ENCODE results near the gene TBC1D22B. TPM values are rescaled to one million over a fixed set of nuclear protein-coding genes. Genes with fewer than 3 reads are reported as not detected.

The TBC1D22B gene
- total and polyA plus RNA-seq, 2 of the 13 experiments (the other 11 are each of a cell fraction or from before 2014, with no cell fraction given), result 9.7 to 12.9 TPM

GRCh38 chr6:37239950-37240713 lies 17.4 kb upstream of the TBC1D22B start (continued):
- TF ChIP-seq TFDP2 (CRISPR knock-in tag; IDR thresholded peaks at IDR 0.05), result no peak
- TF ChIP-seq TEAD3 (CRISPR knock-in tag; optimal IDR thresholded peaks at IDR 0.05; ENCODE audit: borderline replicate concordance), result peak; percentile 19
- no peak for TF ChIP-seq SETDB1 (CRISPR knock-in tag; IDR thresholded peaks at IDR 0.05; ENCODE audit: borderline replicate concordance)
- TF ChIP-seq AGO2 (optimal IDR thresholded peaks at IDR 0.05; ENCODE audit: low read depth, low read length), result no peak
- no peak for TF ChIP-seq ZNF597 (CRISPR knock-in tag; IDR thresholded peaks at IDR 0.05)
- TF ChIP-seq SAP130 (CRISPR knock-in tag; IDR thresholded peaks at IDR 0.05; ENCODE audit: low read depth), result peak; percentile 55; the same call in 1 of the 2 replicates
- TF ChIP-seq ZGPAT (CRISPR knock-in tag; IDR thresholded peaks at IDR 0.05), result peak; percentile 64; the same call in 1 of the 2 replicates
- peak; percentile 30 to 45; a peak in 2 of 4 replicates for TF ChIP-seq NR2F1 (CRISPR knock-in tag; IDR thresholded peaks at IDR 0.05)
- no peak for TF ChIP-seq GATA4 (IDR thresholded peaks at IDR 0.05; ENCODE audit: borderline replicate concordance, low read depth)
- TF ChIP-seq HMG20A (CRISPR knock-in tag; IDR thresholded peaks at IDR 0.05; ENCODE audit: borderline replicate concordance), result peak; percentile 41; the same call in 1 of the 2 replicates
- no peak for TF ChIP-seq TFDP1 (CRISPR knock-in tag; IDR thresholded peaks at IDR 0.05; ENCODE audit: borderline replicate concordance)
- TF ChIP-seq RERE (CRISPR knock-in tag; IDR thresholded peaks at IDR 0.05; ENCODE audit: low read depth), result no peak
- peak; percentile 25; the same call in 1 of the 2 replicates for TF ChIP-seq ZFY (CRISPR knock-in tag; IDR thresholded peaks at IDR 0.05)
- TF ChIP-seq ATF7-NPFF (CRISPR knock-in tag; IDR thresholded peaks at IDR 0.05; ENCODE audit: low read depth), result no peak
- peak; percentile 52; the same call in 1 of the 2 replicates for TF ChIP-seq ETV5 (CRISPR knock-in tag; IDR thresholded peaks at IDR 0.05; ENCODE audit: borderline replicate concordance)
- peak; percentile 33; the same call in 1 of the 2 replicates for TF ChIP-seq MED1 (CRISPR knock-in tag; IDR thresholded peaks at IDR 0.05)
- peak; percentile 18; the same call in 1 of the 2 replicates for TF ChIP-seq CEBPG (CRISPR knock-in tag; IDR thresholded peaks at IDR 0.05)
- peak; percentile 59; the same call in 1 of the 2 replicates for TF ChIP-seq ZNF501 (CRISPR knock-in tag; IDR thresholded peaks at IDR 0.05)
- TF ChIP-seq SOX5 (CRISPR knock-in tag; IDR thresholded peaks at IDR 0.05; ENCODE audit: borderline replicate concordance), result 0 out of 2 replicates have a peak, but pooled peaks have one; percentile 37

Data from HepG2 (cell line).